Measurements from ENCODE around the gene LPAR5.
A peak's percentile ranks its signal among the peaks of the same experiment; 100 is the strongest.

The LPAR5 gene

GRCh38 chr12:6631549-6631961, 4.2 kb downstream of the LPAR5 start:
- H4K20me1 ChIP-seq, result peaks cover 0 to 7% (median 0%) of the 10 kb centered on the region in 11 experiments; a peak in 2 of 22 replicates
- H3K27ac ChIP-seq, result peak overlapping the region; percentile 68 to 96 (median 86)
- H3K9me3 ChIP-seq (replicated peaks in 1 of 11), result no peaks in the 10 kb centered on the region
- H3K27me3 ChIP-seq, result no peaks in the 10 kb centered on the region
- H3K9ac ChIP-seq, result peak overlapping the region; percentile 72 to 86 (median 80)
- H3K4me2 ChIP-seq, result peak overlapping the region; percentile 89 to 100 (median 96)
- H3K4me3 ChIP-seq, result peak overlapping the region; percentile 50 to 69 (median 60)
- peaks cover 96 to 100% (median 99%) of the 10 kb centered on the region in 10 experiments for H3K4me1 ChIP-seq
- H3K36me3 ChIP-seq, result no peaks in the 10 kb centered on the region; a peak in 1 of 22 replicates
- TF ChIP-seq Cebpa-rat (IDR thresholded peaks at IDR 0.05), result no peak

- peaks cover 96 to 100% (median 99%) of the 10 kb centered on the region in 10 experiments for H3K4me1 ChIP-seq
- peaks cover 0 to 9% (median 0%) of the 10 kb centered on the region in 11 experiments; a peak in 2 of 22 replicates for H4K20me1 ChIP-seq
- H3K4me3 ChIP-seq, result peak overlapping the region; percentile 50 to 69 (median 60)
- H3K9me3 ChIP-seq (replicated peaks in 1 of 11), result no peaks in the 10 kb centered on the region
- peak overlapping the region; percentile 72 to 86 (median 80) for H3K9ac ChIP-seq
- peak overlapping the region; percentile 68 to 96 (median 86); a peak in 21 of 22 replicates for H3K27ac ChIP-seq
- peaks cover 0 to 5% (median 0%) of the 10 kb centered on the region in 11 experiments; a peak in 4 of 22 replicates for H3K36me3 ChIP-seq
- peak overlapping the region; percentile 89 to 100 (median 96) for H3K4me2 ChIP-seq
- no peaks in the 10 kb centered on the region for H3K27me3 ChIP-seq
- no peak for TF ChIP-seq Cebpa-rat (IDR thresholded peaks at IDR 0.05)
These were observed 5.0 kb downstream of the LPAR5 start for GRCh38 chr12:6630736-6631135.

DNA sequence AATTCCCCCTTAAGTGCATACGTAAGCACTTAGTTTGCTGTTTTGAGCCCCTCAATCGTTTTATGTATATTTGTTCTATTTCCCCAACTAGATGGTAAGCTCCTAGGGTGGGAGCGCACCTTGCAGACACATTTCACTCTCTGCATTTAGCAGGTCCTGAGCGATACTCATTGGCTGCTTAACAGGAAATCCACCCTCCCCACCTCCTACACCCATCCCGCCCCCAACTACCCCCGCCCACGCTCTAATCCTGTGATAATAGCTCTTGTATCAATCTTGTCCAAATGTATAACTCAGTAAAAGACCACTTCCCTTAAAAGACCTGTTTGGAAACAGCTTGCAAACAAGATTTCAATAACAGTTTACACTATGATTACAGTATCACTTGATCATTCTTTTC, 8.1 kb downstream of the LPAR5 start:
- peak overlapping the region; percentile 88 to 99 (median 96) for H3K4me2 ChIP-seq
- peak overlapping the region; percentile 37 to 56 (median 47); a peak in 19 of 20 replicates for H3K4me3 ChIP-seq

GRCh38 chr12:6626654-6627283, 9.0 kb downstream of the LPAR5 start:
- peaks cover 0 to 14% (median 0%) of the 10 kb centered on the region in 11 experiments; a peak in 2 of 22 replicates for H4K20me1 ChIP-seq
- H3K4me2 ChIP-seq, result peak overlapping the region; percentile 88 to 99 (median 96)
- peak overlapping the region; percentile 29 to 72 (median 55); a peak in 17 of 22 replicates for H3K9ac ChIP-seq
- peak overlapping the region; percentile 34 to 79 (median 66); a peak in 20 of 22 replicates for H3K27ac ChIP-seq
- H3K27me3 ChIP-seq, result no peaks in the 10 kb centered on the region
- H3K4me1 ChIP-seq, result peaks cover 86 to 100% (median 91%) of the 10 kb centered on the region in 10 experiments
- H3K9me3 ChIP-seq (replicated peaks in 1 of 11), result no peaks in the 10 kb centered on the region
- TF ChIP-seq Cebpa-rat (IDR thresholded peaks at IDR 0.05), result no peak
- H3K36me3 ChIP-seq, result peaks cover 0 to 31% (median 0%) of the 10 kb centered on the region in 11 experiments; a peak in 6 of 22 replicates
- peak overlapping the region; percentile 37 to 56 (median 47); a peak in 18 of 20 replicates for H3K4me3 ChIP-seq

More for the DNA sequence above, 8.1 kb downstream of the LPAR5 start:
- peaks cover 0 to 14% (median 0%) of the 10 kb centered on the region in 11 experiments; a peak in 2 of 22 replicates for H4K20me1 ChIP-seq
- H3K27ac ChIP-seq, result peak overlapping the region; percentile 34 to 79 (median 66); a peak in 20 of 22 replicates
- peaks cover 95 to 100% (median 98%) of the 10 kb centered on the region in 10 experiments for H3K4me1 ChIP-seq
- H3K9me3 ChIP-seq (replicated peaks in 1 of 11), result no peaks in the 10 kb centered on the region
- H3K9ac ChIP-seq, result peak overlapping the region; percentile 18 to 72 (median 61); a peak in 19 of 22 replicates
- no peaks in the 10 kb centered on the region for H3K27me3 ChIP-seq
- peaks cover 0 to 28% (median 0%) of the 10 kb centered on the region in 11 experiments; a peak in 5 of 22 replicates for H3K36me3 ChIP-seq
- no peak for TF ChIP-seq Cebpa-rat (IDR thresholded peaks at IDR 0.05)

- Histone ChIP-seq H3K9ac (no peak overlapping the region), H3K27me3 (no peaks in the 10 kb centered on the region), H3K36me3 (peaks cover 21 to 60% (median 29%) of the 10 kb centered on the region in 11 experiments), H3K9me3 (replicated peaks in 1 of 11) (no peaks in the 10 kb centered on the region), H4K20me1 (peaks cover 0 to 10% (median 0%) of the 10 kb centered on the region in 11 experiments; a peak in 4 of 22 replicates), H3K4me1 (peaks cover 44 to 90% (median 57%) of the 10 kb centered on the region in 10 experiments), H3K4me2 (peak overlapping the region in 2 of 11 experiments; percentile 13 to 40; a peak in 2 of 22 replicates), H3K4me3 (no peak overlapping the region), H3K27ac (no peak overlapping the region)
- no peak for TF ChIP-seq Cebpa-rat (IDR thresholded peaks at IDR 0.05)
These were observed 14.9 kb downstream of the LPAR5 start for GRCh38 chr12:6620885-6621274.

GRCh38 chr12:6620137-6620884, 15.4 kb downstream of the LPAR5 start:
- Histone ChIP-seq H3K4me3 (no peak overlapping the region), H4K20me1 (peaks cover 0 to 10% (median 0%) of the 10 kb centered on the region in 11 experiments; a peak in 4 of 22 replicates), H3K27me3 (no peaks in the 10 kb centered on the region), H3K9me3 (replicated peaks in 1 of 11) (no peaks in the 10 kb centered on the region), H3K27ac (no peak overlapping the region), H3K4me2 (peak overlapping the region in 1 of 11 experiments; percentile 34; a peak in 1 of 22 replicates), H3K36me3 (peaks cover 21 to 55% (median 29%) of the 10 kb centered on the region in 11 experiments), H3K9ac (no peak overlapping the region), H3K4me1 (peaks cover 44 to 90% (median 57%) of the 10 kb centered on the region in 10 experiments)
- no peak for TF ChIP-seq Cebpa-rat (IDR thresholded peaks at IDR 0.05)

- Histone ChIP-seq H3K27me3 (no peaks in the 10 kb centered on the region), H3K9ac (peak overlapping the region in 8 of 11 experiments; percentile 5 to 35 (median 18); a peak in 7 of 22 replicates), H3K9me3 (replicated peaks in 1 of 11) (no peaks in the 10 kb centered on the region), H3K4me3 (no peak overlapping the region), H3K4me1 (peaks cover 42 to 87% (median 57%) of the 10 kb centered on the region in 10 experiments), H3K27ac (peak overlapping the region in 4 of 11 experiments; percentile 3 to 23 (median 6); a peak in 4 of 22 replicates), H3K4me2 (peak overlapping the region; percentile 20 to 88 (median 37); a peak in 18 of 22 replicates), H3K36me3 (peaks cover 21 to 40% (median 26%) of the 10 kb centered on the region in 11 experiments), H4K20me1 (peaks cover 0 to 8% (median 0%) of the 10 kb centered on the region in 11 experiments; a peak in 4 of 22 replicates)
- no peak for TF ChIP-seq Cebpa-rat (IDR thresholded peaks at IDR 0.05)
These were observed 17.1 kb downstream of the LPAR5 start for GRCh38 chr12:6618483-6619225.

DNA sequence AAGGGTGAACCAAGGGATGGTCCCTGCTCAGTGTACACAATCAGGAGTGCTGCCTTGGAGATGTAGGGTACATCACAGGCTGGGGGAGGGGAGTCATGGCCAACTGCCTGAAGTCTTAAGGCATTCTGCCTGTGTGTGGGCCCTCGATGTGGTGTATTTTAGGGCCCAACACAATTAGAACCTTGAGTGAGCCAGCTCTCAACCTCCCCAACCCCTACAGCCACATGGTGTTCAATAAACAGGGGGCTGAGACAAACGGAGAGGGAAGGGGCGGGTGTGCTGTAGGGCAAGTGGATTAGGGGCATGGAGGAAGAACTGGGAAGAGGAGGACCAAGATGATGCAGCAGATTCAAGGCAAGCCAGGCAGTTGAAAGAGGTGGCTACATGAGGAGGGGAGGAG, 20.0 kb downstream of the LPAR5 start:
- TF ChIP-seq Cebpa-rat (IDR thresholded peaks at IDR 0.05), result no peak
- Histone ChIP-seq H3K4me3 (no peak overlapping the region), H3K36me3 (peaks cover 16 to 28% (median 19%) of the 10 kb centered on the region in 11 experiments), H3K4me2 (peak overlapping the region; percentile 2 to 92 (median 47); a peak in 16 of 22 replicates), H4K20me1 (peaks cover 0 to 8% (median 0%) of the 10 kb centered on the region in 11 experiments; a peak in 4 of 22 replicates), H3K9ac (peak overlapping the region; percentile 10 to 54 (median 38); a peak in 16 of 22 replicates), H3K27me3 (no peaks in the 10 kb centered on the region), H3K4me1 (peaks cover 58 to 86% (median 72%) of the 10 kb centered on the region in 10 experiments), H3K9me3 (replicated peaks in 1 of 11) (no peaks in the 10 kb centered on the region), H3K27ac (peak overlapping the region; percentile 24 to 86 (median 52); a peak in 19 of 22 replicates)

All from BLaER1 treated with 17β-estradiol and CSF1 and Interleukin-3, amounts not matched to agents 10 nM and 100 nM (cell line).